Measurements from ENCODE around the gene GNAT1.

Gene GNAT1

DNA sequence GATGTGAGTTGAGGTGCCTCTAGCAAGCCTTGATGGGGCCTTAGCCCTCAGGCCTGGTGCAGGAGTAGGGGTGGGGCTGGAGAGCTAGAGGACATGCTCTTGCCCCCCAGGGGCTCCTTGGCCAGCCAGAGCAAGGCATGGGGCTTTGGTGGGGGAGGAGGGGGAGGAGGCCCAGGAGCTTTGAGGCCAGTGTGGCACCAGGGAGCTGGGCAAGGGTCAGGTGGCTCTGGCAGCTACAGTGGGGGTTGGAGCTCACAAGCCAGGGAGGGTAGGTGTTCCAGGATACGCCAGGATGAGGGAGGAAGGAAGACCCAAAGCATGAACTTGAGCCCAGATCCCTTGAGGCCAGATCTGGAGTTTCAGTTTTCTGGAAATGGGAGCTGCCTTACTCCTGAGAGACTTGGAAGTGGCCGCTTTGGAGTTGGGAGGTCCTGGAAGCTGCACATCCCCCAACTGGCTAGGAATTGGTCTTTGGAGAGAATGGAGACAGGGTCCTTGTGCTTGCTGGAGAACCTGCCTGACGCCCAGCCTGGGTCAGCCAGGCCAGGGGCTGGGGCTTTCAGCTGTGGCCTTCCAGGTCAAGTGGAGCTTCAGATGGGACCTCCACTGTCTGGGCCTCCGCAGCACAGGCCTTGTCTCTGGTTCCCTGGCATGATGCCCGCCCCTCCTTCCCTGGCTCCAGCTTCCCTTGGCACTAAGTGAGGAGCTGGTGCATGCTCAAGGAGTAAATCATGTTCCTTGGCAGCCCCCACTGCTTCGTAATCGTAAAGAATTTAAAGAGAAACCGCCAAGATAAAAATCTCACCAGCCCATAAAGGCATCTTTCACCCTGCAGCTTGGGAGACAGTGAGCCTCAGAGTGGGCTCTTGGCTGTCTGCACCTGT is 27.6 kb upstream of the GNAT1 start:
- peak; percentile 98 for DNase-seq

DNA sequence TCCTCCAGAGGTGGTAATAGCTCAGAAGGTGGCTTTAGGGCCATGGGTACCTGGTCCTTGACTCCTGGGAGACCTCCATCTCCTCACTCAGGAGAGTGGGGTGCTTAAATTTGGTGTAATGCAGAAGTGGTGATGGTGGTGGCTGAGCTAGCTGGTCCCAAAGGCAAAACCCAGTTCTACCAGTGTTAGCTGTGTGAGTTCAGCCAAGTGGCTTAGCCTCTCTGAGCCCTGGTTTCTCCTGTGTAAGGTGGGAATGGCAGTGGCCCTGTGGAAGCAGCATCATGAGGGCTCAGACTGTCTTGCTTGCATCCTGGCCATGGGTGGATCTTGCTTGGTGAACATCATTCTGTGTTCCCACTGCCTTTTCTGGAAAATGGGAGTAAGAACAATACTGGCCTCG is 26.9 kb upstream of the GNAT1 start:
- DNase-seq = no peak

DNA sequence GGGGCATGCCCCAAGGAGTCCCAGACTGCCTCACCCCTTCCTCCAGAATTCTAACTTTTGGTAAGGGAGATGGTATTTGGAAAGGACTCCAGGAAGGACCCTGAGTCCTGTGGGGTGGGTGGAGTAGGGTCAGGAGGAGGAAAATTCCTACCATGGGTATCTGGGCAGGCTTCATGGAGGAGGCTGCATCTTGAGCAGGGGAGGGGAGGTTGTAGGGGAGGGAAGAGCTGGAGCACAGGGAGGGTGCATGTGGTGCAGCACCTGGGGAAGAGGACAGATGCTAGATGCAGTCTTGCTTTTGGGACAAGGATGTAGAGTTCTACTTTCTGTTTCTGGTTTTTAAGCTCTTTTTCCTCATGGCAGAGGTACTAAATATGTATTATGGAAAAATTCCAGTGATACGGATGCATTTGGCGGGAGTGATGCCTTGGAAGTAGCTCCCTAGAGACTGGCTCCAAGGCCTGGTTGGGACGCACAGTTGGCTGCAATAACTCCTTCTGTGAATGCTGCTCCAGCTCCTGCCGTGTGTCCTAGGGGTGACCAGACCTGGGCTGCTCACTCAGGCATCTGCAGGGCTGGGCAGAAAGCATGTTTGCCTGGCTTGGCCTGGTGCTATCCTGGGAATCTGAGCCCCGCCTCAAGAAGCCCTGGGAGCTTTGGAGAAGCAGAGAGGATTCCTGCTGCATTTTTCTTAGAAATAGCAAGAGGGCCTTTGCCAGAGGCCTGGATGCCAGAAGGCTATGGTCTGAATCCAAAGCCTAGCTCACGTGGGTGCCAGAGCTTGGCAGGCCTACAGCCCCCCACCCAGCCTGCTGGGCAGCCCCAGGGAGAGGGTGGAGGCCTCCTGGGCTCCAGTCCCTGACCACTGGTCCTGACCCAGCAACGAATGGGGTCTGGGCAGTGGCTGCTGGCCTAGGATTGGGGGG is 26.2 kb upstream of the GNAT1 start:
- DNase-seq = peak; percentile 74

DNA sequence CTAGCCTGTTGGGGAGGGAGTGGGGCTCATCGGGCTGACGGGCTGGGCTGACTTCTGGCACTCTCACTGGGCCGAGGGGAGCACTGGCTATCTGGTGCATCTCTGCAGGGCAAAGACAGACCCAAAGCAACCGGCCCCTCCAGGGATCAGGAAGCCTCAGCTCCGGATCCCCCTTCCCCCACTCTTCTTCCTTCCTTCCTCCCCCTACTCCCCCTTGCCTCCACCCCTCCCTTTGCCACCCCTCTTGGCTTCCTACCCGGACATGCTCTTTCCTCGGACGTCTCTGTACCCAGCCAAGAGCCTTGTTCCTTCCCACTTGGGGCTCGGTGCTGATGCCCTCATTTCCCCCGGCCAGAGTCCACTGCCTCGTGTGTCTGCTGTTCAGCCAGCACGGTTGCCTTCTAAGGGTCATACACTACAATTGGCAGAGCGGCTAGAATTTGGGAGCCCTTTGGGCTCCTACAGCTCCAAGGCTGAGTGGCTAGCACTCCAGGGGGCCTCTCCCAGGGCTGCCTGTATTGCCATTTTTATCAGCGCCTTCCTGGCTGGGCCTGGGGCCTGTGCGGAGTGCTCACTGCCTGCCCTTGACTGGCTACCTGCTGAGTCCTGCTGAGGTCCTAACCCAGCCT is 25.4 kb upstream of the GNAT1 start:
- no peak for DNase-seq

DNA sequence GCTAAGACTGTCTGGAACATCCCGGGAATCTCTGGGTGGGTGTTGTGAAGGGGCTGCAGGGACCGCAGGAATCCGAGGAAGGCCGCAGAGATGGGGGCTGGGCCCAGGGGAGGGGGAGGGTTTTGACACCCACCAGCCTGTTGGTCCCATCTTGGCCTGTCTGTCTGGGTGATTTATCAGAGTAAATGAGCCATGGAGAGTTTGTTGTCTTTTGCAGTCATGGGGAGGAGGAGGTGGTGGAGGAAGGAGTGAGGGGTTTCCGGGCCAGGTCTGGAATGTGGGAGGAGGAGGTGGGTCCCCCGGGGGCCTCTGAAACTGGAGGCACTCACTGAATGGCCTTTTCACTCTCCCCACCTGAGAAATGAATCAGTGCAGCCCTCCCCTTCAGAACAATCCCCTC is 24.8 kb upstream of the GNAT1 start:
- no peak for DNase-seq

DNA sequence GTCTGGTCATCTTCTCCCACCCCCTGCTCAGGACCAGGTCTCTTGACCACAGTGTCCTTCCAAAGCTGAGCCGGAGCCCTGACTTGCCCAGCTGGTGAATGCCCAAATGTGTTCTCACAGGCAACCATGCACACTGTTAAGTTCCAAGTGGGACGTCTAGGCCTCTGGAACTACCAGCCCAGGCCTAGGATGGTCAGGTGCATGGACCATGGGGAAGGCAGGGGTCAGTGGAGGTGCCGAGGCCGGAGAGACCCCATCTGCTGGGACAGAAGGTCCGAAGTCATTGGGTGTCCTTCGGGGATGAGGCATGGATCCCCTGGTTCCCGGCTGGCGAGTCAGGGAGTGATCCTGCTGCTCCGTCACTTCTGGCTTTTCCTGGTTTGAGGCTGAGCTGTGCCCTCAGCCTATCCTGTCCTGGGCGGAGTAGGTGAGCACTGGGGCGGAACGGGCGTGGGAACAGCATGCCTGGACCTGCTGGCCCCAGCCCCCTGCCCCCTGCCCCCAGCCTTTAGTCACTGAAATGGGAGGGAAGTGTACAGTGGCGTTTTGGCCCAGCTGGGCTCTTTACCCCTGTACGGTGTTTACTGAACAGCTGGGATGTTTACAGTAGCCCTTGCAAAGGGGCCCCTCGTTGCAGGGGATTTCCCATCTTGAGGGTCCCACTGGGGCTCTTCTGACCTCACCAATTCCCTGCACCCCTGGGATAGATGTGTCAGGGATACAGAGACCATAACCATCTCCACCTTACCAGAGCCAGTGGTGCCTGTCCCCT is 24.2 kb upstream of the GNAT1 start:
- DNase-seq = no peak

DNA sequence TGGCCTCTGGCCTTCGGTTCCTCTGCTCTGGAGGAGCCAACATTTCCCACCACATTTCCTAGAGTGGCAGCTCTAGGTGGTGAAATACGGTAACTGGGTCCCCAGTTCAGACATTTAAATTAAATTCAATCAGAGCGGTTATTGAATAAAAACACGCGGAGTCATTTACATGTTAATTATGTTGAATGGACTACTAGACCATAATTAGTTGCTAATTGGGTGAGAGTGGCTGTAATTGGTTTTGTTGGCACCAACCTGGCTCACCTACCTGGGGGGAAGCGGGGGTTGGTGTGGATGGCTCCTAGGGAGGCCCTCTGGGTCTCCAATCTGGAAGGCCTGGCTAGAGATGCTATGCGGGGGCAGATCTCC is 23.6 kb upstream of the GNAT1 start:
- no peak for DNase-seq

DNA sequence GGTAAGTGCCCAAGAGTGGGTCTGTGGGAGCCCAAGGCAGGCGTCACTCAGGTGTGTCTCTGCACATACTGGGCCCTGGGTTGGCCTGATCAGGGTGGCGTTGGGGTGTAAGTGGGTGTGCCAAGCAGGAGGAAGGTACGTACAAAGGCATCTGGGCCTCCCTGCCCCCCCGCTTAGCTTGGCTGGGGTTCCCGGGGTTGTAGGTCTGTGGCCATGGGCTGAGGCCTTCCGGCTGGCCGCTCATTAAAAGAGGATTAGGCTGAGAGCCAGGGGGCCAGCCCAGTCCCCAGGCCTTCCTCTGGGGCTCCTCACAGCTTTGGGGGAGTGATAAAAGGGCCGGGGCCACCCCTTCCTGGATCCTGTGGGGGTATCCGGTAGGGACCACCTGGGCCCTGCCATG is 23.0 kb upstream of the GNAT1 start:
- DNase-seq = no peak

DNA sequence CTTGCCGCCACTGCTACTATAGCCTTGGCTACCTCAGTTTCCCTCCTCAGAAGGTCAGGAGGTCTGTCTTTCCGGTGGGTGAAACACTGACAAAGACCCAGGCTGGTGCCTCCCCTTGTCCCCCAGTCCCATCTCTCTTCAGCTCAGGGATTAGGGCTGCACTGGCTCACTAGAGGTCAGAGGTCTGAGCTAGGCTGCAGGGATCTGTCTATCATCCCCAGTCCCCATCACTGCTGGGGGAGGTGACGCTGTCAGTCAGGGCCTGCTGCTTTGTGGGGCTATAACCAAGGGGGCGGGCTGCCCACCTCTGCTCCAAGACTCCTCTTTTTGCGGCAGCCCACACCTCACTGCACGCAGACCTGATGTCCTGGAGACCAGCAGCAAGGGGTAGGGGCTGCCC is 22.6 kb upstream of the GNAT1 start:
- no peak for DNase-seq

DNA sequence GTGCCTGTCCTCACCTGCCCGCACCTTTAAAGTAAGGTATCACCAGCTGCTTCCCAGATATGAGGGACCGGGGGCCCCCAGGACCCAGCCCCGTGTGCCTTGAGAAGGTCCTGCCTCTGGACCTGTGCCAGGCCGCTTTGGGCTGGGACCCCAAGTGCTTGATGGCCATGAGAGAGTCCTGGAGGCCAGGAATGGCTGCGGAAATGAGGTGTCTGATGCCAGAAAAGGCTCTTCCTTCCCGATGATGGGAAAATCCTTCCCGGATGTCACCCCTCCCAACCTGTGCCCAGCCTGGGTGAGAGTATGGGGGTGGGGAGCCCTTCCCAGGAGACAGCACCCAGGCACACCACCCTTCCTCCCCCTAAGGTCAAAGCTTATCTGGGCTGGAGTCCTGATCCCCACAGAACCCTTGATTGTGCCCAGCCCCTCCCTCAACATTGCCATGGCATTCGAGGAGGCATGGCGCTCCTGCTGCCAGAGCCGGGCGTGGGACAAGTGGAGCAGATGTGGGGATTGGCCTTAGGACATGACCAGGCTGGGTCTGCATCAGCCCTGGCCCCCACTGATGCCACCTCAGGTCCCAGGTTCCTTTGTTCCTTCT is 22.1 kb upstream of the GNAT1 start:
- DNase-seq = no peak

DNA sequence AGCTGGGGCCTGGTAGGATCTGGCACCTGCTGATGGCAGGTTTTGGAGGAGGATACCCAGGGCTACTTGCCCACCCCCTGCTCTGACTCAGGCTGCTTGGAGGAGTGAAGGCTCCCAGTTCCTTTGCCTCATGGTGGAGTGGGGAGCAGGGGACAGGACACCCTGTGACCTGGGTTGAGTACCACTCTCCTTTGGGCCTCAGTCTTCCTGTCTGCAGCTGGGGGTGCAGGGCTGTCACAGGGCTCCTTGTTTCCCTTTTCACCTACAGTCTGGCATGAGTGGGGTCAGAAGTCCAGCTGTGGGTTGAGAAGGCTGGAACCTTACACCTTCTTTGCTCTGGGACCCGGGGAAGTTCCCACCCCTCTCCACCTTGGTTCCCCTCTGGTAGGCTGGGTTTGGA is 21.6 kb upstream of the GNAT1 start:
- no peak for DNase-seq

DNA sequence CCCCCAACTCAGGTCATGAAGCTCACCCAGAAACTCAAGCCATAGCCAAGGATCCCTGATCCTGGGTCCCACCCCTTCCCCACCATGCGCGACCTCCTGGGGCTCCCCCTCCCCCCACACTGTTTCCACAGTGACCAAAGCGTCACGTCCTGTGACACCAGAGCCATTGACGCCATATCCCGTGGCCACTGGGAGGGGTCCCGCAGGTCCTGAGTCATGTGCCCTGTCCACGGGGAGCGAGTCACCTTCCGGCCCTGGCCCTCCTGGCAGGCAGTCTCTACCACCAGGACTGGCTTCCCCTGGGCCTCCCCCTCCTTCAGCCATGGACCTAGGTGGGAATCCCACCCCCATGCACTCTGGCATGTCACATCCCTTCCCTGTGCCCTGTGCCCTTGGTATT is 20.7 kb upstream of the GNAT1 start:
- peak; percentile 88 for DNase-seq

DNA sequence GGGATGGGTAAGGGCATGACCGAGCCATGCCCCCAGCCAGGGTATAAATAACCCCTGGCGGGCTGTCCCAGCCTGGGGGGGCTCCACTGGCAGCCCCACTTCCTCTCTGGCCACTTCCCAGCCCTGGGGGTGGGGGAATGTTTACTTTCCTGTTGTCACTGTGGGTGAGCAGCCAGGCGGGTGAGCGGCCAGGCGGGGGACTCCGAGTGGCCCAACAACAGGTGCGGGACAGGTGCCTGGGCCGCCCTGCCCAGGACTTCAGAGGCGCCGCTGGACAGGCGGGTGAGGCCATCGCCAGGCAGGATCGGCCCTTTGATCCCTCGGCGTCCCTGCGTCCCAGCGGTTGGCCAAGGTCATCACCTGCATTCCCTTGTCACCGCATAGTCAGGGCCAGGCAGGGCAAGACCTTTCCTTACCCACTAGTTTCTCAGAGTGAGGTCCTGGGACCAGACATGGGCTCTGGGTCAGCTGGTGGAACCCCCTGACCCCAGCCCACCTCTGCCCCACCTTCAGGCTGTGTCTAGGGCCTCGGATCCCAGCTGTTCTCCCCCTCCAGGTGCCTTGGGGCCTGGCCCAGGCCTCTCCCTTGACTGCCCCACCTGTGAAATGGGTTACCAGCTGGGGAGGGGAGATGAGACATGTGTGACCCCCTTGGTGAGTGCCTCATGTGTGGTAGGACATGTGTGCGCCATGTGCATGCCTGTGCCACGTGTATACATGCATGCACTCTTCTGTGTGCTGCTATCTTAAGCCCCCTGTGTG is 19.7 kb upstream of the GNAT1 start:
- DNase-seq = no peak

DNA sequence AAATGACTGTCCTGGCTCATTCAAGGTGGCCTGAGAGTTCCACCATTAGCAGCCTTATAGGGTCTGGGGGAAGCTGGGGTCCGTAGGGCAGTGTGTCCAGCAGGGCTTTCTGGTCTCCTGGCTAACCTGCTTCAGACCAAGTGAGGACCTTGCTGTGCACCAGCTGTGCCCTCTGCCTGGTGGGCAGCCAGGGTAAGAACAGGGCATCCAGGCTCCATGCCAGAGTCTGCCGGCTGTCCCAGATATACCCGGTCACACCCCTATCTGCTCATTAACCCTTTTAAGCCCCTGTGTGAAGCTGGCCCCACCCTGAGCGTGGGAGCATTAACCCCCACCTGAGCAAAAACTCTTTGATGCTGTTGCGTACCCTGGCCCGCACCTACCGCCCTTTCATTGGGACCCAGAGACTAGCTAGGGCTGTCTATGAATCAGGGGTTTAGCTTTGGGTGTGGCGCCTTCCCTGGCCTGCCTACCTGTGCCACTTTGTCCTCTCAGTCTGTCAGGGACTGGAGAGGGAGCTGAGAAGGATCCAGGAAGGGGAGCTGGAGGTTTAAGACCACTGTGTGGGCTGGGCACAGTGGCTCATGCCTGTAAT is 18.7 kb upstream of the GNAT1 start:
- DNase-seq = no peak

DNA sequence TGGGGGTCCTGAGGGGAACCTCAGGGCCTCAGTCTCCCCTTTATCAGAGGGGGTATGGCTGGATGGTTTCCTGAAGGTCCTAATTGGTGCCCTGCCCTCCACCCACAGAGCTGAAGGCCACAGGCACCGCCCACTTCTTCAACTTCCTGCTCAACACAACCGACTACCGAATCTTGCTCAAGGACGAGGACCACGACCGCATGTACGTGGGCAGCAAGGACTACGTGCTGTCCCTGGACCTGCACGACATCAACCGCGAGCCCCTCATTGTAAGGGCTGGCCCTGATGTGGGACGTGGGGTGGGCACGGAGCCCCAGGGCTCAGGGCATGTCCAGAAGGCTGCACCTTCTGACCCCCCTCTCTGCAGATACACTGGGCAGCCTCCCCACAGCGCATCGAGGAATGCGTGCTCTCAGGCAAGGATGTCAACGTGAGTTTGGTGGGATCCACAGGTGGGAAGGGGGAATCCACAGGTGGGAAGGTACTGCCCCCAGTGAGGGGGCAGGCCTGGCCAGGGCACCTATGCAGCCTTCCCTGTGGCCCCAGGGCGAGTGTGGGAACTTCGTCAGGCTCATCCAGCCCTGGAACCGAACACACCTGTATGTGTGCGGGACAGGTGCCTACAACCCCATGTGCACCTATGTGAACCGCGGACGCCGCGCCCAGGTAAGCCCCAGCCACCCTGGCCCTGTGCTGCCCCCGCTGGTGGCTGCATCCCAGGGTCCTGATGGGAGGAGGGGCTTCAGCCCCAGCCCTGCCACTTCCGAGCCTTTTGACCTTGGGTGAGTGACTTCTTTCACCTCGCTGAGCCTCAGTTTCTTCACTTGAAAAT is 17.5 kb upstream of the GNAT1 start:
- DNase-seq = no peak

DNA sequence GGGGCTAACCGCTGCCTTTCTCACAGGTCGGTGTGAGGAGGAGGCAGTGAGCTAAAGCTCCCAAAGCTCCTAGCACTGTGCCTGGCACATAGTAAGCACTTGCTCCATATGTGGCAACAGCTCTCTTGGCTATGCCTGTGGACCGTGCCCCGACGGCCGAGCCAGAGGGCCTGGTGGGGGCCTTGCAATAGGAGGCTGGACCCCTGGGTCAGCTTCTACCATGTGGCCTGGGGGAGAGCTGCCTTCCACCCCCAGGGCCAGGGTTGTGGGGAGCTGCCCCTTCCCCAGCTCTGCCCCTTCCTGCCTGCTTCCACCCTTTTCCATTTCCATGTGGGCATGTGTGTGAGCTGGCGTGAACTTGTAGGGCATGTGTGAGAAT is 16.9 kb upstream of the GNAT1 start:
- DNase-seq = no peak

DNA sequence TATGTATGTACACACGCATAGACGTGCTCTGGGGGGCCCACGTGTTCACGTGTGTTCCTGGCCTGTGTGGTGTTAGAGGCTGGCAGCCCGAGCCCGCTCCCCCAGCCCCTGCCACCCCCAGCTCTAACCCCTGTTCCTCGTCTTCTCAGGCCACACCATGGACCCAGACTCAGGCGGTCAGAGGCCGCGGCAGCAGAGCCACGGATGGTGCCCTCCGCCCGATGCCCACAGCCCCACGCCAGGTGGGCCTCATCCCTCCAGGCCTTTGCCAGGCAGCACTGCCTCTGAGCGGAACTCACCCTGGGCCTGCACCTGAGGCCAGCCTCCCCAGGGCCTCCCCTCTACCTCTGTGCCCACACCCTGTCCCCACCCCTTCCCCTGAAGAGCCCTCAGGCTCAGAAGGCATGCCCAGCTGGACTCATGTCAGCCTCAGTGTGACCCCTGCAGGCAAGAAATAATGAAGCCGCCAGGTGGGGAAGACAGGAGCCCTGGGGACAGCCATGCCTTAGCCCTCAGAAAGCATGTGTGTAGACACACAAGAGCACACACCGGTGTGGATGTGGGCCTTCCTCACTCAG is 16.4 kb upstream of the GNAT1 start:
- DNase-seq = no peak

DNA sequence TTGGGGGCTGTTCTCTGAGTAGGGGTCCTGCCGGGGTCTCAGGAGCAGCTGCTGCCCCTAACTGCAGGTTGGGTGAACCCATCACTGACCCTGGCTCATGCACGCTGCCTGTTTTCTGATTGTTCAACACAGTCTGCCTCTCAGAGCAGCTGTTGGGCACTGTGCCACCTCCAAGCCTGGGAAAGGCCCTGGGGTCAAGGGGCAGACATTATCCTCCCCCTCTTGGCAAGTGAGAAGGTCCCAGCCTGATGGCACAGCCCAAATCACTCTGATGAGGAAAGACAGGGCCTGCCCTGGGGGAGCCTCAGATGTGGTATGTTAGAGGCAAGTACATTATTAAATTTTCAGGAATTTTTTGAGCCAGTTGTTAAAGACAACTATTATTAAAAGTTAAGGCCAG is 14.1 kb upstream of the GNAT1 start:
- DNase-seq = no peak

DNA sequence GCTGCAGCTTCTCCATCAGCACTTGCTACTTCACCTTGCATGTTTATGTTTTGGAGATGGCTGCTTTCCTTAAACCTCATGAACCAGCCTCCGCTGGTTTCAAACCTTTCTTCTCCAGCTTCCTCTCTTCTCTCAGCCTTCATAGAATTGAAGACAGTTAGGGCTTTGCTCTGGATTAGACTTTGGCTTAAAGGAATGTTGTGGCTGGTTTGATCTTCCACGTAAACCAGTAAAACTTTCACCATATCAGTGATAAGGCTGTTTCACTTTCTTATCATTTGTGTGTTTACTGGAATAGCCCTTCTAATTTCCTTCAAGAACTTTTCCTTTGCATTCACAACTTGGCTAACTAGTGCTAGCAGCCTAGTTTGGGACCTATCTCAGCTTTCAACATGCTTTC is 11.7 kb upstream of the GNAT1 start:
- no peak for DNase-seq

DNA sequence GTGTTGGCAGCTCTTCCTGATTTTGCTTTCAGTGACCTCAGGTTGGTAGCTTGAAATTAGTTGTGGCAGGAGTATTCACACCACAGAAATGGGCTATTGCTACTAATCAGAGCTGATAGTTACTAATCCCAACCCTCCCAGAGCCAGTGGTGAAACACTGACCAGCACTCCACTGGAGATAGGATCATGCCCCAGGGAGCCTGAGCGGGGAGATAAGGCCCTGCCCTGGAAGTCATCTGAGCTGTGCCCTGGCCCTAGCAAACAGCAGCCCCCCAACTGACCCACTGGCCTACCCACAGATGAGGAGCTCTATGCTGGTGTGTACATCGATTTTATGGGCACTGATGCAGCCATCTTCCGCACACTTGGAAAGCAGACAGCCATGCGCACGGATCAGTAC is 9.4 kb upstream of the GNAT1 start:
- no peak for DNase-seq

Data from EL (cell line).